ENCODE data around the gene GZMB.
"Not testable (repeated sequence)": the region's sequence is repeated elsewhere in the genome, so short reads cannot be mapped to it uniquely, and the experiment has no call there.

GZMB gene, protein sequence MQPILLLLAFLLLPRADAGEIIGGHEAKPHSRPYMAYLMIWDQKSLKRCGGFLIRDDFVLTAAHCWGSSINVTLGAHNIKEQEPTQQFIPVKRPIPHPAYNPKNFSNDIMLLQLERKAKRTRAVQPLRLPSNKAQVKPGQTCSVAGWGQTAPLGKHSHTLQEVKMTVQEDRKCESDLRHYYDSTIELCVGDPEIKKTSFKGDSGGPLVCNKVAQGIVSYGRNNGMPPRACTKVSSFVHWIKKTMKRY

DNA sequence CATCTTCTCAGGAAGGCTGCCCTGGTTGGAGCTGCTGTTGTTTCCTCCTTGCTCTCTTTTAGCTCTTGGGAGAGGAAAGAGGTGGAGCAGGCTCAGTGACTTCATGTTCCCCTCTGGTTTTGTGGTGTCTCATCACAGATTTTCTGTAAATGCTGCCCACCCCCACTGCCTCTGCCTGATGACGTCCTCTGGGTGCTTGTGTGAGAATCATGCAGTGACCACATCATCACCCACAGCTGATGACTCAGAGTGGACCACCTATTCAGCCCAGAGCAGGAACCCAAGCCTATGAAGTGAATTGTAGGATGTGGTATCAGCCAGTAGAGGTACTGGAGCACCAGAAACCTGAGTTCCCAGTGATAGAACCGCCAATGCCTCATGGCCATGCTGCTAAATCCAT lies at the start of gene GZMB:
Gene GZMB, minus strand, starts transcription at position 33 of the 400 bp plus-strand sequence. Its CDS starts 30 bp downstream, at position 3.
- DNase-seq (ENCODE audit: low spot score), result no peak

DNA sequence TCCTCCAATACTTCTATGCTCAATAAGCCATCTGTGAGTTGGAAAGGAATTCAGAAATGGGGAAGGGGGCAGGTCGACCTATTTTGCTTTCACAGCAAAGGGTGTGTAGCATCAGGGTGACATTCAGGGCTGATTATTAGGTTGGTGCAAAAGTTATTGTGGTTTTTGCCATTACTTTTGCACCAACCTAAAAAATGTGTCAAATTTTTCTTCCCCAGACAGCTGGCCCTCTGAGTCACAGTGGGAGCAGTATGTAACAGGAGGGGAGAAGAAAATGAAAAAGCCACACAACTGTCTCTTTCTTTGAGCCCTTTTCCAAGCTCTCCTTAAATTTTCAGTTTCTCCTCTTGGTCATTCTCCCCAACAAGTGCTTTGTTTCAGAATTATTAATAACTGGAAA lies 47.1 kb upstream of the GZMB start:
- DNase-seq (ENCODE audit: low spot score), result no peak

DNA sequence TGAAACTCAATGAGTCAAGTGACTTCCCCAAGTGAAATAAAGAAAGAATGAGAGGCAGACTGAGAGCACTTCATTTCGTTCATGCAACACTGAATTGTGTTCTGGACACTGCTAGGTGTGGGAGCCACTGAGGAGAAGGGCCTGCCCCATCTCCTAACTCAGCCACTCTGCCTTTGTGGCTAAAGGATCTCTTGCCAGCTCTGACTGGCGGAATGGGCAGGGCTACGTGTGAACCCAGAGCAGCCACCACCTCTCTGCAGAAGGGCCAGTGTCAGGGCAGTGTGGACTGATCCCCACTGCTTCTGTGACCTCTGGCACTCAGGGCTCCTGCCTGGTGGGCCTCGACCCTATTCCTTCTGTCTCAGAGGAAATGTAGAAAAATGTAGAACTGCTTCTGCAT lies 46.5 kb upstream of the GZMB start:
- DNase-seq (ENCODE audit: low spot score), result no peak

DNA sequence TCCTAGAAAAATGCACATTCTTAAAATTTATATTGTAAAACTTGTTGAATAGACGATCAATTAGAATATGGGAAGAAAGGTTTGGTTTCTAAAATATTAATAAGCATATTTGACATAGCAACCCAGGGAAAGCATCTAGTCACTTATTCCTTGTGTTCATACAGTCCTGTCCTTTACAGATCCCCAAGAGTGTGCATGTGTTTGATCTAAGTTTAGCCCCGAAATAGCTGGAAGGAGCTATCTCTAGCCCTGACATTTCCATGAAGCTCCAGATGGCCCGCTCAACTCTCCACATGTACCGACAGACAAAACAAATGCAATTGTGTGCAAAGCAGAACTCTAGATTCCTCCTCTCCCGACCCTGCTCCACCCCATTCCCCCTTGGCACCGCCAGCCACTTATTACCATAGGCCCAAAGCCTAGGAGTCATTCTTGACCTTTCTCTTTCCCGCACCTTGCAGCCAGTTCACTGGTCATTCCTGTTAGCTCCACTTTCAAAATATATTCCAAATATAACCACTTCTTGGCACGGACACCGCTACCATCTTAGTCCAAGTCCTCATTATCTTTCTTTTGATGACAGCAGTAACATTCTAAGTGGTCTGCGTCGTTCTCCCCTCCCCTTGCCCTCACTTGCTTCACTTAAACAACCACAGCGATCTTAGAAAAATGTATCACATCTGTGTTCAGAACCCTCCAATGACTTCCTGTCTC lies 45.4 kb upstream of the GZMB start:
- DNase-seq (ENCODE audit: low spot score), result no peak

DNA sequence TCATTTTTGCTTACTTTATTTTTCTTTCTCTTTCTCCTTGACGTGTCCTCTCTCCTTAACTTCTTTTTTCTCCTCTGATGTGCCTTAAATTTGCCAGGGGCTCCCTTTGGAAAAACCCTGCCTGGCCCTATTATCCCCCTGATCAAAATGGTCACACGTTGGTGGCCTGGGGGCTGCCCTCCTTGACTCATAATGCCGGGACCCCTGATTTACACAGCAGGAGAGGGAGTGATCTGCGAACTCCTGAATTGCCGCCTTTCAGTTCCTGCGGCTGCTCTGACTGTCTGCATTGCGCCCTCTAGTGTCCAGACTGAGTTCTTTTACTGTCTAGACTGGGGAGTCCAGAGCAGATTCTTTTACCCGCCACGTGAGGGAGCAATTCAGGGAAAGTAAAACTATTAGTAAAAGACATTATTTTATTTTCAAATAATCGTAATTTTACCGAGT lies 44.8 kb upstream of the GZMB start:
- peak; percentile 70 for DNase-seq (ENCODE audit: low spot score)

DNA sequence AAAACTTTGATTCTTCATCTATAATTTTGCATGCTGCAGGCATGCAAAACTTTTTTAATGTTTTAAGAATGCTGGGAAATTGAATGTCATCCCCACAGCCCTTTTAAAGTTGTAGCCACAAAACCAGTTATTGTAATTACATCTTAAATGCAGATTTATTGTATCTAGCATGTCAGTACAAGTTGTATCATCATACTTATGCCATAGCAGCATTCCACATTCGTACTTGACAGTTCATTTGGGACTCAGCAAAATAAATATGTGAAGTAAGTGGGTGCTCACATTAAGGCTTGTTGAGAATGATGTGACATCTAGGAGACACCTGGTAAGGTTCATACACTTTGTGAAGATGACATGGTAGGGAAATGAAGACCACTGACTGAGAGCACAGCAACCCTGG lies 44.0 kb upstream of the GZMB start:
- no peak for DNase-seq (ENCODE audit: low spot score)

DNA sequence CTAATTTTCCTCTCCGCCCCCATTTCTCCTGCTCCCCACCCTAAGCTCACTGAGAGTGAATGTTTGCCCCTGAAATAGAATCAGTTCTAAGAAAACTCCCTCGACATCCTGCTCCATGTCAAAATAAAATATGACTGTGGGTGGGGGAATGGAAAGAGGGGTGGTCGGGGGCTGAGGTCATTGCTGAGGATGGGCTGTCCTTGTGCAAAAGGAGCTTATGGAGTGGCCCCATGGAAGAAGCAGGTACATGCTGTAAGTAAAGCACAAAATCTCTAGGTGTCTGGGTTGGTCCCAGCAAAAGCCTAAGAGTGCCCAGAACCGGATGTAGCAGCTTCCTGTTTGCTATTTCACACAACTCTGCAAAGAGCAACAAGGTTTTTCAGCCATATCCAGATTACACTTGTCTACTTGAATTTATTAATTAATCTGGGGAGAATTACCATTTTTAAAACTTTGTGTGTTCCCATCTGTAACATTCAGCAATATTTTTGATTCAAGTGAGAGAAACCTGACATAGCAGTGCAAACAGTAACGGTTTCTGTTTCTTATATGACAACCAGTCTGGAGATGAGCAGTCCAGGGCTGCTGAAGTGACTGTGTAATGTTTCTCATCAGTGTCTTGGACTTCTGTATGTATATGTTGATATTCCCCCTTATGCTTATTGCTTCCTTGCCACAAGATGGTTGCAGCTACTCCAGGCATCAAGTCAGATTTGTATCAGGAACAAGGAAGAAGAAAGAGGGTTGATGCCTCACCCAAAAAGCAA lies 40.4 kb upstream of the GZMB start:
- no peak for DNase-seq (ENCODE audit: low spot score)

DNA sequence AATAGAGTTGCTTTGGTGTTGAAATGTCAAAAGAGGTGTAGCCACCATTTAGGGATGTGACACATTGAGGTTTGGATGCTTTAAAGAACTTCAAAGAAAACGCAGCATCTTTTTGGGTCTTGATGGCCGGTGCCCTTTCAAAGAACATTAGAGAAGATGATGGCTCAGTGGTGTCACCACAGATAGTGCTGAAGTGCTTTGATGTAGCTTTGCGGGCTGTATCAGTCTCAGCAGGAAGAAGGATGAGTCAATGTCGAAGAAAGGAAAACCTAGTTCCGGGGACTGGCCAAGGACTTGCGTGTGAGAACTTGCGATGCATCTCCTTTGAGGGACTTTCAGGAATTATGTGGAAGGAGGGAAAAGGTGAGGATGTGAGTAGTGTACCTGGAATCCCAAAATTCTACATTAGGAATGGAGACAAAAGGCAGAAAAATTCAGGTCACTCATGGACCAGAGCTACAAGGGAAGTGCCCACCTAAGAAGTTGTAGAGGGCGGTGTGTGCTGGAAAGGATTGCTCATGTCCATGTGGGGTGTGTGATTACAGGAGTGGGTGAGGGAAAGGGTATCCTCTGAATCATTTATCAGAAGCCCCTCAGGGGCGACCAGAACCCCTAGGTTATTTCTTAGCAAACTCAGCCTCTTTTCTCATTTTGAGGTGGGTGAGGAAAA lies 39.7 kb upstream of the GZMB start:
- no peak for DNase-seq (ENCODE audit: low spot score)

DNA sequence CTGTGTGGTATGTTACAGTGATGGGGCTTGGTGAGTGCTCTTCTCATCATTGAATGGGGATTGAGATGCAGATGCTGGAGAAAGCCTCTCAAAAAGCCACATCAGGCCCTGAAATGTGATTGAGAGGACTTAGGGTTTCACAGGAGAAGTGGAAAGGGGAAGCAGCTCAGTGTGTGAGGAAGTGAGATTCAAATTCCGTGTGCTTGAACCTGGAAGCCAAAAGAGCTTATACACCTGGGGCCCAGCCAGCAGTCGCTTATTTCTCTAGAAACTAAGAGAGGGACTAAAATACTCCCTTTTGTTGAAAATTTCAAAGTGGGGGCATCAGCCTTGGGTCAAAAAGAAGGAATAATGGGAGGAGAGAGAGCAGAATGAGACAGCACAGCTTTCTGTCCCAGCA lies 39.1 kb upstream of the GZMB start:
- no peak for DNase-seq (ENCODE audit: low spot score)

DNA sequence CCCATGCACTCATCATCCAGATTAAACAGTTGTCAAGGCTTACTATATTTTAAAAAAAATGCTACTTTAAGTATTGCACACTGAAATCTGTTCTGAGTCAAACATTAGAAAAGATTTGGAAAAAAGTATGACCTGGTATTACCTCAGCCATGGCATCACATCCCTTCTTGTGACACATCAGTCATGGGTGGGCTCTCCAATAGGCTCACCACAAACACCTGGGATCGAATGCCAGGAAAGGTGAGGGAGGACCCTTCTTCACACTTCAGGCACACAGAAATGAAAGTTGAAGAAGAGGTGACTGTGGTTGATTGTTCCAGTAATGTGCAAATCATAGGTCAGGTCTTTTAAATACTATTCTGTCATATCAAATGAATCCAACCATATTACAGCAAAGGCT lies 36.6 kb upstream of the GZMB start:
- no peak for DNase-seq (ENCODE audit: low spot score)

DNA sequence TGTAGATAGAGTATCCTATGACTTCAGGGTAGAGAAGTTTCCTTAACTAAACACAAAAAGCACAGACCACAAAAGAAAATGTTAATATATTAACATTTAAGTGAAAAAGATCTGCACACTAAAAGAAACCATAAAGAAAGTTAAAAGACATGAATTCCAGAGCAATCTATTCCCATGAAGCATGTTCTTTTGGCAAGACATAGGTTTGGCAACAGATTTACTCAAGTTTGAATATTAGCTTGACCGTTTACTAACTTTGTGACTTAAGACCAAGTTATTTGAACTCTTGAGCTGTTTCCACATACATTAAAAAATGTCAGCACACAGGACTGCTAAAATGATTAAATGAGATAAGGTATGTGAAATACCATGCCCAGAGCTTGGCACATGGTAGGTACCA lies 35.7 kb upstream of the GZMB start:
- DNase-seq (ENCODE audit: low spot score), result no peak

DNA sequence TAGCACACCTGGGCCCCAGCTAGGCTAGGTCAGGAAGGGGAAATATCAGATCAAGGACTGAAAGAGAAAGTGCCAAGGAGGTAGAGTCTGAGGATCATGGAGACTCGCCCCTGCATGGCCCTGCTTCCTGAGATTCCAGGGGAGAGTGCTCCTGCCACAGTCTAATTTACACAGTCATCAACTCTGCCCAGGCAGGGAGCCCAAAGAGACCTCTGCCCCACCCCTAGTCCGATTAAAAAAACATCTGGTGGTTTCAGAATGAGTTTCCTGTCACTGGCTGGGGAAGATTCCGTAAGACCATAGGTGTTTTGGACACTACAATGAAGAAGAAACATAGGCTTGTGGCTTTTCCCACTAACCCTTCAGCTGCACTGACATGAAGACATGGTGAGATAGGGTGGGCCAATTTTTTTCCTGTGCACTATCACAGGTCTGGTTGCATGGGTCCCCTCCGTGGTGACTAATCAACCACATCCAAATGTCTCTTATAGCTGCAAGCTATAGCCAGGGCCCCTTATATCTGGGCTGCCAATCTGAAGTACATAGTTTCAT lies 31.5 kb upstream of the GZMB start:
- DNase-seq (ENCODE audit: low spot score), result no peak

DNA sequence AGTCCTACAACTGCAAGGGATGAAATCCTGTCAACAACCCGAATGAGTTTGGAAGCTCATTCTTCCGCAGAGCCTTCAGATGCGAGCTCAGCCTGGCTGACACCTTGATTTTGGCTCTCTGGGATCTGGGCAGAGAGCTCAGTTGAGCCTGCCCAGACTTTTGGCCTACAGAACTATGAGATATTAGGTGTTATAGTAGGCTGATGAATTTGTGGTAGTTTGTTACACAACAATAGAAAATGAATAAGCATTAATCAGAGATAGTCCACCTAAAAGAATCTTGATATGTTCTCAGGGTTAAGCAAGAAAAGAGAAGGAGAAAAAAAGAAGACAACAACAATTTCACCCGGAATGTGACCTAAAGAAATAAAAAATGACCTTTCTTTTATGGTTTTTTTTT lies 30.4 kb upstream of the GZMB start:
- no peak for DNase-seq (ENCODE audit: low spot score)

DNA sequence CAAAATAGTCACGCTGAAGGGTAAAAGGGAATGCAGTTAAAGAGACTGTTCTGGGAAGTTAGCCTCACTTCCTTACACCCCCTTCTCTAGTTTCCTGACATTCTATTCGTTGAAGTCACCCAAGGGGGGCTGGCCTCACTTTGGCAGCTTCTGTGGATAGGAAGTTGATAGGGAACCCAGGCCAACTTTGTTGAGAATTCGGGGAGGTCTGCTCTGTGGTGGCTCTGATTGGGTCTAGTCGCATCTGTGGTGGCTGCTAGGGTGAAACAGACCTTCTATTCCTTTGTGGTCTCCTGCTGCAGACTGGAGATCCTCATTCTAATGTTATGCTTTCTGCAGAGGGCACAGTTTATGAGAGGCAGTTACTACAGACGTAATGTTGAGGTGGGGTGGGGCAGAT lies 28.8 kb upstream of the GZMB start:
- no peak for DNase-seq (ENCODE audit: low spot score)

DNA sequence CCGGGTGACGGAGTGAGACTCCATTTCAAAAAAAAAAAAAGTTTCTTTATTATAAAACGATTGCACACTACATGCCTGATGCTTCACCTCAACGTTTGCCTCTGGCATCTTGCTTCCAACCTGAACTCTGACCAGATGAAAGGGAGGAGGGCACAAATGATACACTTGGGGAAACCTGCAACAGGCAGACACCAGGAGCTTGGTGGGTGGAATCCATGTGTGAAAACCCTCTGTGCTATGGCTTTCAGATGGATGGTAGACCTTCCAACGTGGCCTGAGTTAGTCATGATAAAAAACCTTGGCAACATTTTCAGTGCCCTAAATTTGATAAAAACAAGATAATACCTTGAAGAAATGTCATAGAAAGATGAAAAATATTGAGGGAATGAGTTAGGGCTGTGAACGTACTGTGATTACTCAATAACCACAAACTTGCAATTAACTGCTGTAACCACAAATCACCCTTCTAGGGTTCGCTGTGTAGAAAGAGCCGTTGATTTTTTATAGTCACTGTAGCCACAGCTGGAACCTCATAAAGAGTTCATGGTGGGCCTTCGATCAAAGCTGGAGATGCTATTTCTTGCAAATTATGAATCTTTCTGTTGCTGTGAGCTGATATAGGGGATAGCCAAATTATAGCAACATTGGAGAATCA lies 26.1 kb upstream of the GZMB start:
- no peak for DNase-seq (ENCODE audit: low spot score)

DNA sequence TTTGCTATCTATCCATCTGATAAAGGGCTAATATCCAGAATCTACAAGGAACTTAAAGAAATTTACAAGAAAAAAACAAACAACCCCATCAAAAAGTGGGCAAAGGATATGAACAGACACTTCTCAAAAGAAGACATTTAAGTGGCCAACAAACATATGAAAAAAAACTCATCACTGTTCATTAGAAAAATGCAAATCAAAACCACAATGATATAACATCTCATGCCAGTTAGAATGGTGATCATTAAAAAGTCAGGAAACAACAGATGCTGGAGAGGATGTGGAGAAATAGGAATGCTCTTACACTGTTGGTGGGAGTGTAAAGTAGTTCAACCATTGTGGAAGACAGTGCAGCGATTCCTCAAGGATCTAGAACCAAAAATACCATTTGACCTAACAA lies 14.4 kb upstream of the GZMB start:
- not testable (repeated sequence) for DNase-seq (ENCODE audit: low spot score)

DNA sequence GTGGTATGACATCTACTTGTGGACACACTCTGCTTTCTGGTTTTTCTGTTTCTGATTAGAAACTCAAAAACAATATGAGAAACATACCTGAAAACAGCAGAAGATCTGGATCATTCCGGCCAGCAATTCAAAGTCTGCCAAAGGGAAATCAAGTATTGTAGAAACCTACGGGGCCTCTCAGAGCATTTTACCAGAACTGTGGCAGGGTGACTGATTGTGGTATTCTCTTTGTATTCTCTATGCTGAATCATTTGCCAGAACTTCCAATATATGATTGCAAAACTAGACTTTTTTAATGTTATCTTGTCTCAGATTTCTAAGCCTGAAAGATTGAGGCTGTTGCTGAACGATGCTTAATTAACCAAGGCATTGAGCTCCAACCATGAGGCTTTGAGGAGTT lies 5.9 kb upstream of the GZMB start:
- DNase-seq (ENCODE audit: low spot score), result no peak

DNA sequence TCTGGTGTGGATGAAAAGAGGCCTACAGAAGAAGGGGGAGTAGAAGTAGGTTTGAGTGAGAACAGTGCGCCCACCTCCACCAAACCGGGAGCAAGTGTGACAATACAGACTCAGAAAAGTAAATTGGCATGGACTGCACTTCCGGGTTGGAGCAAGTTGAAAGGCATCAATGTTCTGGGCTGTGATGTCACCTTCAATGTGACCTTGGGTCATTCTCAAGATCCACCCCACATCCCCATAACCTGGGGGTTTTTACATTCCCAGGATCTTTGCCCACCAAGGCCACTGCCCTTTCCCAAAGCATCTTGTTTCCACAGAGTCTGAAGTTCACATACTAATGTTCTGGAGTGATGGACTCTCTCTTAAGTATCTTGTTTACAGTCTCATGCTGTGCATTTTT lies 5.3 kb upstream of the GZMB start:
- DNase-seq (ENCODE audit: low spot score), result no peak

DNA sequence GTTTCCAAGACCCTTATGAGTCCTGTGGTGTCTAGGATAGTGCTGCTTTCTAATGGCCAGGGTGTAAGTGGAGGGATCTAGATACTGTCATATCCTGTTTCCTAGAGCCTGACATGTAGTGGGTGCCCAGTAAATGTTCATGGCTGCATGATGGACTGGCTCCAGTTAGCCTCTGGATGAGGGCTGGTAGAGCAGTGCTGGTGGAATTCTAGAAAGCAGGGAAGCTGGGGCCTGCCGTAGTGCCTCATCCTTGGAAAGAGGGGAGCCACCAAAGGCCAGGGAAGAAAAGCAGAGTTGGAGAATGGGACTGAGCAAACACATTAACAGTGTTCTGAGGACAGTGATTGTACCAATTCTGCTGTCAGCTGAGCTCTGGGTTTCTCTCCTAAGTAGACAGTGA lies 637 bp downstream of the GZMB start:
- DNase-seq (ENCODE audit: low spot score), result no peak

DNA sequence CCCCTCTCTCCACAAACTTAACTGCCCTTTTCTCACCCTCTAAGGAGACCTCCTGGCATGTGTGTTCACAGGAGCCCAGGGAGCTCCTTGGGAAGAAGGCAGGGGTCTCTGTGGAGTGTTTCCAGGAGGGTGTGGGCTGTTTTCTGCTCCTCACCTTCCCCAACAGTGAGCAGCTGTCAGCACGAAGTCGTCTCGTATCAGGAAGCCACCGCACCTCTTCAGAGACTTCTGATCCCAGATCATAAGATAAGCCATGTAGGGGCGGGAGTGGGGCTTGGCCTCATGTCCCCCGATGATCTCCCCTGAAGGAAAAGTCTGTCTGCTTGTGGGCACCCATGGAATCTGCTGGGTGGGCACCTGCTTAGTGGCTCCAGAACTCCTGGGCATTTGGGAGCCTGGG lies 1.2 kb downstream of the GZMB start:
- DNase-seq (ENCODE audit: low spot score), result no peak

DNA sequence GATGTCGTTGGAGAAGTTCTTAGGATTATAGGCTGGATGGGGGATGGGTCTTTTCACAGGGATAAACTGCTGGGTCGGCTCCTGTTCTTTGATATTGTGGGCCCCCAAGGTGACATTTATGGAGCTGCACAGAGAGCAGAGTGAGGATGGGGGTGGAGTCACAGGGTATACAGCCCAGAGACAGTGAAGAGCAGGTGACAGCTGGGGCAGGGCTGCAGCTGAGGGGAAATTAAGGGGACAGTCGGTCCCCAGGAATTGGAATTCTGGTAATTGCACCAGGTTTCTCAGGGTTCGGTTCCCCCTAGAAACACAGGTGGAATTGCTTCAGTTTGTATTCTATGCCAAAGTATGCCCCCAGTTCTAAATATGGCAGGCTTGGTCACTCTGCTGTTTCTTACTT lies 1.7 kb downstream of the GZMB start:
- no peak for DNase-seq (ENCODE audit: low spot score)
